ENCODE results near the gene PRKCB. TPM values are rescaled to one million over a fixed set of nuclear protein-coding genes. Genes with fewer than 3 reads are reported as not detected.

PRKCB gene
- total and polyA plus RNA-seq, 12 donors, result 0.30 to 8.8 (median 1.1) TPM

DNA sequence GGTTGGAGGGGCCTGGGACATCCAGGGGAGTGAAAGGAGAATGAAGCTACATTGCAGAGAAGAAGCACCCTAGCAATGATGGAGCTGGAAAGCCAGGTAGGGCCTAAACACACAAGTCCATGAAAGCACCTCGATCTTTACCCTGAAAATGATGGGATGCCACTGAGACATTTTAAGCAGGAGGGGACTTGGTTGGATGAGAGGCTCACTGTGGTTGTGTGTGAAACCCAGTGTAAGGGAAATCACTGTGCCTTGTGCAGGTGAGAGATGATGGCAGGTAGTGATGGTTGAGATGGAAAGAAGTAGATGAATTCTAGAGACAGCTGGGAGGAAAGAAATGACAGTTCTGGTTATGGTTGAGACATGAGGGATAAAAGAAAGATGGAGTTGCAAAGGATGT is 287.5 kb downstream of the PRKCB start:
- Histone ChIP-seq H3K36me3 (peaks cover 0 to 17% (median 0%) of the 10 kb centered on the region in 9 donors), H3K27me3 (peaks cover 0 to 2% (median 0%) of the 10 kb centered on the region in 7 donors), H3K4me3 (no peak overlapping the region), H3K27ac (no peak overlapping the region), H3K9me3 (no peaks in the 10 kb centered on the region), H3K4me1 (peaks cover 0 to 10% (median 0%) of the 10 kb centered on the region in 9 donors)
- TF ChIP-seq, protein P1, sequence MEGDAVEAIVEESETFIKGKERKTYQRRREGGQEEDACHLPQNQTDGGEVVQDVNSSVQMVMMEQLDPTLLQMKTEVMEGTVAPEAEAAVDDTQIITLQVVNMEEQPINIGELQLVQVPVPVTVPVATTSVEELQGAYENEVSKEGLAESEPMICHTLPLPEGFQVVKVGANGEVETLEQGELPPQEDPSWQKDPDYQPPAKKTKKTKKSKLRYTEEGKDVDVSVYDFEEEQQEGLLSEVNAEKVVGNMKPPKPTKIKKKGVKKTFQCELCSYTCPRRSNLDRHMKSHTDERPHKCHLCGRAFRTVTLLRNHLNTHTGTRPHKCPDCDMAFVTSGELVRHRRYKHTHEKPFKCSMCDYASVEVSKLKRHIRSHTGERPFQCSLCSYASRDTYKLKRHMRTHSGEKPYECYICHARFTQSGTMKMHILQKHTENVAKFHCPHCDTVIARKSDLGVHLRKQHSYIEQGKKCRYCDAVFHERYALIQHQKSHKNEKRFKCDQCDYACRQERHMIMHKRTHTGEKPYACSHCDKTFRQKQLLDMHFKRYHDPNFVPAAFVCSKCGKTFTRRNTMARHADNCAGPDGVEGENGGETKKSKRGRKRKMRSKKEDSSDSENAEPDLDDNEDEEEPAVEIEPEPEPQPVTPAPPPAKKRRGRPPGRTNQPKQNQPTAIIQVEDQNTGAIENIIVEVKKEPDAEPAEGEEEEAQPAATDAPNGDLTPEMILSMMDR (IDR thresholded peaks at IDR 0.05), result no peak
- intact Hi-C loops (cut with DNase I), result no loop called here
- DNase-seq (no peak), ATAC-seq (no peak)
- 76 to 88% methylated on average over 1 of the region's 1 CpG for WGBS, 2 donors

DNA sequence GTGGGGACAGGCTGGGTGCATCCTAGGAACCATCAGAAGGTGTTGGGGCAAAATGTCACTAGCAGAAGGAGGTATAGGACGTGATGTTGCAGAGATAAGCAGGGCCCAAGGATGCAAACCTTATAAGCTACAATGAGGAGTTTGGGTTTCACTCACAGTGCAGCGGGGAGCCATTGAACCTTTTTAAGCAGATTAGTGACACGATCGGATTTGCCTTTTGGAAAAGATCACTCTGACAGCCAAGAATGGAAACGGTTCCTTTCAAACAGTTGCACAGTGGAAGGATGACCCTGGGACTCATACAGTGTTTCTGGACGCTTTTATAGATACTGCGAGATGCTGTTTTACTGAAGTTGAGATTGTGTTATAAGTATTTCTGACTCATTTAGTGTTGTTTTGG is 288.5 kb downstream of the PRKCB start:
- no peak for ATAC-seq
- H3K27me3 ChIP-seq, result peaks cover 0 to 4% (median 0%) of the 10 kb centered on the region in 7 donors
- no peaks in the 10 kb centered on the region for H3K4me1 ChIP-seq
- H3K27ac ChIP-seq, result no peak overlapping the region
- 80 to 86% methylated on average over 7 of the region's 7 CpGs for WGBS, 2 donors
- no peaks in the 10 kb centered on the region for H3K9me3 ChIP-seq
- peaks cover 0 to 17% (median 0%) of the 10 kb centered on the region in 9 donors for H3K36me3 ChIP-seq
- no peak for DNase-seq
- intact Hi-C loops (cut with DNase I), result no loop called here
- H3K4me3 ChIP-seq, result no peak overlapping the region
- TF ChIP-seq, protein P1 (IDR thresholded peaks at IDR 0.05), result no peak

DNA sequence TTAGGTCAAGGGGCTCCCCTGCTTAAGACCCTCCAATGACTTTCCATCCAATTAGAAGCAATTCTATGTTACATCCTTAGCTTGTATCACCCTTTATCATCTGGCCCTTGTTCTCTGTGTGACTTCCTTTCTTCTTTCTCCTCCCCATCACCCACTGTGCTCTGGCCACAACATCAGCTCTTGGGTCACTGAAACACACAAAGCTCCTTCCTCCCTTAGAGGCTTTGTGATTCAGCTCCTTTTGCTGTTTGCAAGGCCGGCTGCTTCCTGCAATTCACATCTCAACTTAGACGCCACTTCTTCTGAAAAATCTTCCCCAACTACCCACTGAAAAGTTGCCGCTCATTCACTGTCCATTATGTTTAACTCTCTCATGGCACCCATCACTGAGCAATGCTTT is 289.4 kb downstream of the PRKCB start:
- H3K4me1 ChIP-seq, result no peaks in the 10 kb centered on the region
- peaks cover 0 to 17% (median 0%) of the 10 kb centered on the region in 9 donors for H3K36me3 ChIP-seq
- H3K27ac ChIP-seq, result no peak overlapping the region
- 59 to 67% methylated on average over 3 of the region's 3 CpGs for WGBS, 2 donors
- peaks cover 0 to 4% (median 0%) of the 10 kb centered on the region in 7 donors for H3K27me3 ChIP-seq
- no peak for DNase-seq
- intact Hi-C loops (cut with DNase I), result no loop called here
- TF ChIP-seq, protein P1 (IDR thresholded peaks at IDR 0.05), result no peak
- no peak for ATAC-seq
- no peak overlapping the region for H3K4me3 ChIP-seq
- no peaks in the 10 kb centered on the region for H3K9me3 ChIP-seq

DNA sequence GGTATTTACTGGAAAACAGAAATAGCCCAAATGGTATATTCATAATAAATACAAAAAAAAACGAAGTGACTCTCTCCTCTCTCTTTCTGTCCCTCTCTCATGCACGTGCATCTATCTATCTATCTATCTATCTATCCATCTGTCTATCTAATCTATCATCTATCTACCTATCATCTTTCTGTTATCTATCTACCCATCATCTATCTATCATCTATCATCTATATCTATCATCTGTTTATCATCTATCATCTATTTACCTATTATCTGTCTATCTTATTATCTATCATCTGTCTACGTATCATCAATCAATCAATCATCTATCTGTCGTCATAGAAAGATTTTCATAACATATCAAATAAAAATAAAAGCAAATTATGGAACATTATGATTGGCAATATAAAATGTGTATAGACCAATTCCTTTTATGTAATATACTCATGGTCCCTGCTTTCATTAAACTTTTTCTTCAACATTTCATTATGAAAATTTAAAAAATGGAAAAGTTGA is 293.7 kb downstream of the PRKCB start:
- Histone ChIP-seq H3K36me3 (peaks cover 0 to 3% (median 0%) of the 10 kb centered on the region in 9 donors), H3K4me1 (no peaks in the 10 kb centered on the region), H3K27ac (no peak overlapping the region), H3K4me3 (no peak overlapping the region), H3K9me3 (no peaks in the 10 kb centered on the region), H3K27me3 (peaks cover 0 to 4% (median 0%) of the 10 kb centered on the region in 7 donors)
- intact Hi-C loops (cut with DNase I), result no loop called here
- ATAC-seq, result no peak
- 73 to 85% methylated on average over 4 of the region's 4 CpGs for WGBS, 2 donors
- no peak for DNase-seq
- TF ChIP-seq, protein P1 (IDR thresholded peaks at IDR 0.05), result no peak
